Amniotic epithelial cell (primary cell): ENCODE data around the gene HEMK1.

ENCODE experiments used
- DNase-seq: peaks from one replicate; pipeline ENCODE4 v3.0.0-alpha.2; 2010; ENCODE audit warnings: low read depth

The HEMK1 gene

GRCh38 chr3:50602595-50603191 lies 33.4 kb downstream of the HEMK1 start:
- no peak for DNase-seq

GRCh38 chr3:50603261-50604109 lies 34.2 kb downstream of the HEMK1 start:
- no peak for DNase-seq

- no peak for DNase-seq
Observed at GRCh38 chr3:50604110-50604621, 34.8 kb downstream of the HEMK1 start.

- no peak for DNase-seq
Observed at GRCh38 chr3:50604628-50605588, 35.6 kb downstream of the HEMK1 start.

GRCh38 chr3:50605901-50606326 lies 36.6 kb downstream of the HEMK1 start:
- DNase-seq, result no peak

GRCh38 chr3:50606596-50606995 lies 37.3 kb downstream of the HEMK1 start:
- DNase-seq, result no peak

- no peak for DNase-seq
Observed at GRCh38 chr3:50607271-50608091, 38.2 kb downstream of the HEMK1 start.

- DNase-seq, result no peak
Observed at GRCh38 chr3:50608278-50608677, 39.0 kb downstream of the HEMK1 start.

- DNase-seq, result no peak
Observed at GRCh38 chr3:50609071-50609762, 39.9 kb downstream of the HEMK1 start.

- DNase-seq, result no peak
Observed at GRCh38 chr3:50609763-50610085, 40.4 kb downstream of the HEMK1 start.

- peak; percentile 20 for DNase-seq
Observed at GRCh38 chr3:50610181-50610971, 41.1 kb downstream of the HEMK1 start.

- no peak for DNase-seq
Observed at GRCh38 chr3:50610992-50611463, 41.7 kb downstream of the HEMK1 start.

- peak; percentile 94 for DNase-seq
Observed at GRCh38 chr3:50611464-50612233, 42.3 kb downstream of the HEMK1 start, which contains the start of gene CISH. Gene CISH, minus strand, starts transcription at chr3:50611774. Its CDS starts 124 bp downstream, at chr3:50611650.

GRCh38 chr3:50612234-50612882 lies 43.0 kb downstream of the HEMK1 start:
- peak; percentile 36 for DNase-seq

- no peak for DNase-seq
Observed at GRCh38 chr3:50612970-50613846, 43.9 kb downstream of the HEMK1 start.

- DNase-seq, result no peak
Observed at GRCh38 chr3:50615190-50615589, 45.9 kb downstream of the HEMK1 start.

- DNase-seq, result peak; percentile 70
Observed at GRCh38 chr3:50616003-50616769, 46.9 kb downstream of the HEMK1 start.
